ENCODE data around the gene ATG10.
"Not testable (repeated sequence)": the region's sequence is repeated elsewhere in the genome, so short reads cannot be mapped to it uniquely, and the experiment has no call there.

ATG10 gene

DNA sequence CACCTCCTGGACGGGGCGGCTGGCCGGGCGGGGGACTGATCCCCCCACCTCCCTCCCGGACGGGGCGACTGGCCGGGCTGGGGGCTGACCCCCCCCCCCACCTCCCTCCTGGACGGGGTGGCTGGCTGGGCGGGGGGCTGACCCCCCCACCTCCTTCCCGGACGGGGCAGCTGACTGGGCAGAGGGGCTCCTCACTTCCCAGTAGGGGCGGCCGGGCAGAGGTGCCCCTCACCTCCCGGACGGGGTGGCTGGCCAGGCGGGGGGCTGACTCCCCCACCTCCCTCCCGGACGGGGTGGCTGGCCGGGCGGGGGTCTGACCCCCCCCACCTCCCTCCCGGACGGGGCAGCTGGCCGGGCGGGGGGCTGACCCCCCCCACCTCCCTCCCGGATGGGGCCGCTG is 11.3 kb downstream of the ATG10 start:
- DNase-seq = not testable (repeated sequence)

DNA sequence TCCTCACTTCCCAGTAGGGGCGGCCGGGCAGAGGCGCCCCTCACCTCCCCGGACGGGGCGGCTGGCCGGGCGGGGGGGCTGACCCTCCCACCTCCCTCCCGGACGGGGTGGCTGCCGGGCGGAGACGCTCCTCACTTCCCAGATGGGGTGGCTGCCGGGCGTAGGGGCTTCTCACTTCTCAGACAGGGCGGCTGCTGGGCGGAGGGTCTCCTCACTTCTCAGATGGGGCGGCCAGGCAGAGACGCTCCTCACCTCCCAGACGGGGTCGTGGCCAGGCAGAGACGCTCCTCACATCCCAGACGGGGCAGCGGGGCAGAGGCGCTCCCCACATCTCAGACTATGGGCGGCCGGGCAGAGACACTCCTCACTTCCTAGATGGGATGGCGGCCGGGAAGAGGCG is 11.7 kb downstream of the ATG10 start:
- not testable (repeated sequence) for DNase-seq

DNA sequence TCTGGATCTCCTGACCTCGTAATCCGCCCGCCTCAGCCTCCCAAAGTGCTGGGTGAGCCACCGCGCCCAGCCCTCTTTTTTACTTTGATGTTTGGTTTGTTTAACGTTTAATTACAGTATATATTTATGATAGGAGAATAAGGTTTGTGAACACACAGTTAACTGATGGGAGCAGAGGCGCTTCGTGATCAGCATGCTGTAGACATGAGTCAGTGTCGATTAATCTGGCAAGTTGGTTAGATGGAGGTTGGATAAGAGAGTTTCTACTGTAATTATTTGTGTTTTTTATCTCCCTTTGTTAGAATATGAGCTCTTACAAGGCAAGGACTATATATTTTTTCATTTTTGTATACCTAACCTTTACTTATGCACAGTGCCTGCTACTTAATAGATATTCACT is 14.3 kb downstream of the ATG10 start:
- DNase-seq = no peak

GRCh38 chr5:81989204-81989603 is 17.4 kb downstream of the ATG10 start:
- DNase-seq = no peak

DNA sequence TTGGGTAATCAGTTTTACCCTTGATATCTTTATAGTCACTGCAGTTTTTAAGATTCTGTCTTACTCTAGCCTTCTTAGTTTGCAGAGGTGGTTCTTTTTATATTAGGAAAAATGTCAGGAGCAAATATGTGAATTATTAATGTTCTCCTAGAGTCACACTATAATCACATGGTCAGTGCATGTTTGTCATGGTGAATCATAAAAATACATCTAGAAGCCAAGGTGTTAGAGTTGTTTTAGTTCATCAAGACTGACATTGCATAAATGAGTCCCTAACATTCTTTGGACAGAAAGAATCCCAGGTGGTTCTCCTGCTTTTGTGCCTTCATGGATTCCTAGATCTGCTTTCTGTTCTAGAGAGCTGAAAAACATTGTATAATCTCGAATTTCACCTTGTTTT is 22.9 kb downstream of the ATG10 start:
- DNase-seq = no peak

GRCh38 chr5:81995407-81995806 is 23.6 kb downstream of the ATG10 start:
- peak in 2 of 4 experiments; percentile 9 to 10 for DNase-seq

- DNase-seq = no peak
Observed at GRCh38 chr5:82004511-82004910, 32.7 kb downstream of the ATG10 start.

GRCh38 chr5:82009869-82010268 is 38.0 kb downstream of the ATG10 start:
- DNase-seq = not testable (repeated sequence)

GRCh38 chr5:82010696-82011095 is 38.9 kb downstream of the ATG10 start:
- DNase-seq = no peak

DNA sequence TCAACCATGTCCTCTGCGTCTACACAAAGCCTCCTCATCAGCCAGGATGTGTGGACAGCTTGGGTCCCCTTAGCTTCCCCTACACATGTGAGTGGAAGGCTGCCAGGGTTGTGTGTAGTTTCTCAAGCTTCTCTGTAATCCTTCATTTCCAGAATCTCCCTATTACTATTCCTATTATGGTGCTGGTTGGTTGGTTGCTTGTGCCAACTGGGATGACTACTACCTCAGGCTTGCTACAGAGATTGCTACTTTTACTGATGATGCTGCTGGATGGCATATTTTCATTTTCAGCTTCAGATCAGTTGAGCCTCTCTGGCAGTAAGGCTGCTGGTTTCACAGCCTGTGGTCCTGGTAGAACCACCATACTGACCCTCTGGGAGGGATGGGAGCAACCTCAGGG is 39.9 kb downstream of the ATG10 start:
- DNase-seq = no peak

DNA sequence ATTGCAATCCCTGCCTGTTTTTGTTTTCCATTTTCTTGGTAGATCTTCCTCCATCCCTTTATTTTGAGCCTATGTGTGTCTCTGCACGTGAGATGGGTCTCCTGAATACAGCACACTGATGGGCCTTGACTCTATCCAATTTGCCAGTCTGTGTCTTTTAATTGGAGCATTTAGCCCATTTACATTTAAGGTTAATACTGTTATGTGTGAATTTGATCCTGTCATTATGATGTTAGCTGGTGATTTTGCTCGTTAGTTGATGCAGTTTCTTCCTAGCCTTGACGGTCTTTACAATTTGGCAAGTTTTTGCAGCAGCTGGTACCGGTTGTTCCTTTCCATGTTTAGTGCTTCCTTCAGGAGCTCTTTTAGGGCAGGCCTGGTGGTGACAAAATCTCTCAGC is 42.8 kb downstream of the ATG10 start:
- not testable (repeated sequence) for DNase-seq

DNA sequence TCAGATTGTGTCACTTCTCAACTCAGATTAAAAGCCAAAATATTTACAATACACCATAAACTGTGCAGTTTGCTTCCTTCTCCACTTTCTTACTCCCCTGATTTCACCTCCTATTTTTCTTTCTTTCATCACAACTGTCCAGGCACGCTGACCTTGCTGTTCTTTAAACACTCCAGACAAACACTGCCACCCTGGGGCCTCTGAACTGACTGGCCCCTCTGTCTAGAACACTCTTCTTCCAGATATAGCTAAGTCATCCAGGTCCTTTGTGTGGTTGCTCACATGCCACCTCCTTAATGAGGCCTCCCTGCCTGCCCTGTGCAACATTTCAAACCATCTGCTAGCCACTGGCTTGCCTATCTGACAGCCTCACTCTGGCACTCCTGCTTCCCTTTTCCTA is 46.6 kb downstream of the ATG10 start:
- DNase-seq = peak; percentile 44 to 58 (median 51)

GRCh38 chr5:82019342-82020138 is 47.7 kb downstream of the ATG10 start:
- peak; percentile 37 to 67 (median 50) for DNase-seq

DNA sequence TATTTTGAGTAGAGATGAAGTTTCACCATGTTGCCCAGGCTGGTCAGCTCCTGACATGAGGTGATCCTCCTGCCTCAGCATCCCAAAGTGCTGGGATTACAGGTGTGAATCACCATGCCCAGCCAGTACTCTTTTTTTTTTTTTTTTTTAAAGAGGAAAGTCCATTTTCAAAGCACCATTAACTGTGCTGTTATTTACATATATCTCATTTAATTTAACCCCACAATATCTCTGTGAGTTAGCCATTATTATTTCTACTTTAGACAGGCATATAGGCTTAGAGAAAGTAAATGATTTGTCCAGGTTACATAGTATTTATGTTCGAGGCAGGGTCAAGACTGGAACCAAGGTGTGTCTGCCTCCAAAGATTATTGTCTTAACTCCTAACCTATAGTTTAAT is 50.7 kb downstream of the ATG10 start:
- DNase-seq = no peak

DNA sequence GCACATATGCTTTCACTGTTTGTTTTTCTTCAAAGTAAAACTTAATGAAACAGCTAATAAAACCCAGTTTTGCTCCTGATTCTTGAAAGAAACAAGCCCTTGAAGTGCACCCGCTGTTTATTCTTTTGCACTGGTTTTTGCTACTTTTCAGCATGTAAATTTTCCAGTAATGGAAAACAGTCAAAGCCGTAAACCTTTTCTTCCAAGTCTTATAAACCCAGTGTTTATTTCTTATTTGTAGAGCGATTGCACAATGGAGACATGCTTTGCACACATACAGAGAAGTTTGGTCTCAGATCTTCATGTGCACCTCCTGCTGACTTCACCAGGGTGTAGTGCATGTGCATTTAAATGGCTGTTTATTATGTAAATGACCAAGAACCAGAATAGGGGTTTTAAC is 51.8 kb downstream of the ATG10 start:
- peak in 1 of 4 experiments; percentile 5 for DNase-seq

DNA sequence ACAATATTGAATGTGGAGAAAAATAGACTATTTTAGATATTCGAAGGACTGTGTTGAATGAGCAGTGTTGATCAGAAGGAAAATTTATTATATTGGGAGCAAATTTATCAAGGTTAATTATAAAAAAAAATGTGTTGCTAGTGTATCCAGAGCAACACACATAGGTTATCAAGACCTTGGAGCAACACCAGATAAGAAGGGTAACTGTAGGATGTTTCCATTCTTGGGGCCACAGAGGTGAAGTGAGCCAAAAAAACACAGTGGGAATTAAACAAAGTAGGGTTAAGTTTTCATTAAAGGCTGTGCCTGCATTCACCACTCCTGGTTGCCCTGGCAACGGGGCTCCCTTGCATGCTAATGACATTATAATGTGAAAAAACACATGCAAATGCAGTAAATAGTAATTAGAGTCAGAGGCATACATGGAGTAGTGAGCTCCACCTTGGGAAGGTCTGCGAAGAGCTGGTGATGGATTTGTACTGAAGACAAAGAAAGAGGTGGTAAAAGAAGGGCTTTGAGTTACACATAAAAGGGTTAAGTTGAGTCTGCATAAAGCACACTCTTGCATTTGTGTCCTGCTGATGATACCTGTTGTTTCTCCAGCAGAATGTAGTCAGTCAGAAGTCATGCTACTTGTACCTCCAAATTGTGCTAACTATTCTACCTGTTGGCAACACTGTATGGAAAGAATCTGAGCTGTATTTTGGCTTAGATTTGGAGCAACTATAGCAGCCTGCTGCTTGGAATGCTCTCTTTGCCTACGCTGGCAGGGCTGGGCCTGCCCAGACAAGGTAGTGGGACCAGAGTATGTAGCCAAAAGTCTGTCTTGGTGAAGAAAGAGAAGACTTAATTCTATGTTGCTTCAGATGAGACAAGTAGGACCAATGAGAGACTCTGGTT is 59.6 kb downstream of the ATG10 start:
- no peak for DNase-seq

DNA sequence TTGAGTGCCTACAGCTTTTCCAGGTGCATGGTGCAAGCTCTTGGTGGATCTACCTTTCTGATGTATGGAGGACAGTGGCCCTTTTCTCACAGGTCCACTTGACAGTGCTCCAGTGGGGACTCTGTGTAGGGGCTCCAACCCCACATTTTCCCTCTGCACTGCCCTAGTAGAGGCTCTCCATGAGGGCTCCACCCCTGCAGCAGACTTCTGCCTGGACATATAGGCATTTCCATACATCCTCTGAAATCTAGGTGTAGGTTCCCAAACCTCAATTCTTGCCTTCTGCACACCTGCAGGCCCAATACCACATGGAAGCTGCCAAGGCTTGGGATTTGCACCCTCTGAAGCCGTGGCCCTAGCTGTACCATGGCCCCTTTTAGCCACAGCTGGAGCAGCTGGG is 71.1 kb downstream of the ATG10 start:
- not testable (repeated sequence) for DNase-seq

DNA sequence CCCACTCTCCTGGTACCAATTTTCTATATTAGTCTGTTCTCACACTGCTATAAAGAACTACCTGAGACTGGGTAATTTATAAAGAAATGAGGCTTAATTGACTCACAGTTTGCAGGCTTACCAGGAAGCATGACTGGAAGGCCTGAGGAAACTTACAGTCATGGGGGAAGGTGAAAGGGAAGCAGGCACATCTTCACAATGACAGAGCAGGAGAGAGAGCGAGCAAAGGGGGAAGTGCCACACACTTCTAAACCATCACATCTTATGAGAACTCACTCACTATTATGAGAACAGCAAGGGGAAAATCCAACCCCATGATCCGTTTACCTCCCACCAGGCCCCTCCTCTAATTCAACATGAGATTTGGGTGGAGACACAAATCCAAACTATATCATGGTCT is 72.2 kb downstream of the ATG10 start:
- DNase-seq = peak; percentile 55 to 77 (median 62)

- no peak for DNase-seq
Observed at GRCh38 chr5:82045554-82046275, 73.9 kb downstream of the ATG10 start.

GRCh38 chr5:82046276-82046647 is 74.4 kb downstream of the ATG10 start:
- DNase-seq = no peak

GRCh38 chr5:82050955-82051354 is 79.1 kb downstream of the ATG10 start:
- DNase-seq = no peak

GRCh38 chr5:82054004-82054710 is 82.3 kb downstream of the ATG10 start:
- DNase-seq = no peak
